ENCODE results near the gene CCDC60. TPM values are rescaled to one million over a fixed set of nuclear protein-coding genes. Genes with fewer than 3 reads are reported as not detected.

CCDC60 gene
- total and polyA plus RNA-seq, 12 donors = not detected

DNA sequence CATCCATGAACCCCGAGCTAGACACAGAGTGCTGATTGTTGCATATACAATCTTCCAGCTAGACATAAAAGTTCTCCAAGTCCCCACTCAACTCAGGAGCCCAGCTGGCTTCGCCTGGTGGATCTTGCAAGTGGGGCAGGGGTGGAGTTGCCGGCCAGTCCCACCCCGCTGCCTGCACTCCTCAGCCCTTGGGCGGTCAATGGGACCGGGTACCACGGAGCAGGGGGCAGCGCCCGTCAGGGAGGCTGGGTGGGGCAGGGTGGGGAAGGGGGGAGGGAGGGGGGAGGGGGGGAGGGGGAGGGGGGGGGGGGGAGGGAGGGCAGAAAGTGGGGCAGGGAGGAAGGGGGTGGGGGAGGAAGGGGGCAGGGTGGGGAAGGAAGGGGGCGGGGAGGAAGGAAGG, 63.0 kb downstream of the CCDC60 start:
- no peak overlapping the region for H3K4me3 ChIP-seq
- WGBS, 4 donors = 87 to 100% (median 91%) methylated on average over 1 to 10 of the region's 10 CpGs
- no peaks in the 10 kb centered on the region for H3K36me3 ChIP-seq (replicated peaks in 1 of 2)
- intact Hi-C loops (cut with DNase I) = no loop called here
- no peak for DNase-seq
- H3K27ac ChIP-seq = no peak overlapping the region
- H3K4me1 ChIP-seq (replicated peaks in 1 of 2) = no peaks in the 10 kb centered on the region
- no peaks in the 10 kb centered on the region for H3K27me3 ChIP-seq
- TF ChIP-seq, protein P1, sequence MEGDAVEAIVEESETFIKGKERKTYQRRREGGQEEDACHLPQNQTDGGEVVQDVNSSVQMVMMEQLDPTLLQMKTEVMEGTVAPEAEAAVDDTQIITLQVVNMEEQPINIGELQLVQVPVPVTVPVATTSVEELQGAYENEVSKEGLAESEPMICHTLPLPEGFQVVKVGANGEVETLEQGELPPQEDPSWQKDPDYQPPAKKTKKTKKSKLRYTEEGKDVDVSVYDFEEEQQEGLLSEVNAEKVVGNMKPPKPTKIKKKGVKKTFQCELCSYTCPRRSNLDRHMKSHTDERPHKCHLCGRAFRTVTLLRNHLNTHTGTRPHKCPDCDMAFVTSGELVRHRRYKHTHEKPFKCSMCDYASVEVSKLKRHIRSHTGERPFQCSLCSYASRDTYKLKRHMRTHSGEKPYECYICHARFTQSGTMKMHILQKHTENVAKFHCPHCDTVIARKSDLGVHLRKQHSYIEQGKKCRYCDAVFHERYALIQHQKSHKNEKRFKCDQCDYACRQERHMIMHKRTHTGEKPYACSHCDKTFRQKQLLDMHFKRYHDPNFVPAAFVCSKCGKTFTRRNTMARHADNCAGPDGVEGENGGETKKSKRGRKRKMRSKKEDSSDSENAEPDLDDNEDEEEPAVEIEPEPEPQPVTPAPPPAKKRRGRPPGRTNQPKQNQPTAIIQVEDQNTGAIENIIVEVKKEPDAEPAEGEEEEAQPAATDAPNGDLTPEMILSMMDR (IDR thresholded peaks at IDR 0.05) = no peak
- no peaks in the 10 kb centered on the region for H3K9me3 ChIP-seq (replicated peaks in 1 of 3)

DNA sequence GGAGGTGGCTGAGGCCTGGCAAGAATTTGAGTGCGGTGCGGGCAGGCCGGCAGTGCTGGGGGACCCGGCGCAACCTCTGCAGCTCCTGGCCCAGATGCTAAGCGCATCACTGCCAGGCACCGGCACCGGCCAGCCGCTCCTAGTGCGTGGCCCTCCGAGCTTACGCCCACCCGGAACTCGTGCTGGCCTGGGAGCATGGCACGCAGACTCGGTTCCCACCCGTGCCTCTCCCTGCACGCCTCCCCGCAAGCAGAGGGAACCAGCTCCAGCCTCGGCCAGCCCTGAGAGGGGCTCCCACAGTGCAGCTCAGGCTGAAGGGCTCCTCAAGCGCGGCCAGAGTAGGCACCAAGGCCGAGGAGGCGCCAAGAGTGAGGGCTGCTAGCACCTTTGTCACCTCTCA, 63.7 kb downstream of the CCDC60 start:
- H3K36me3 ChIP-seq (replicated peaks in 1 of 2) = no peaks in the 10 kb centered on the region
- intact Hi-C loops (cut with DNase I) = no loop called here
- no peak for DNase-seq
- no peaks in the 10 kb centered on the region for H3K4me1 ChIP-seq (replicated peaks in 1 of 2)
- no peak overlapping the region for H3K4me3 ChIP-seq
- no peaks in the 10 kb centered on the region for H3K9me3 ChIP-seq (replicated peaks in 1 of 3)
- no peaks in the 10 kb centered on the region for H3K27me3 ChIP-seq
- TF ChIP-seq POLR2A (IDR thresholded peaks at IDR 0.05) = no peak
- TF ChIP-seq, protein P1 (IDR thresholded peaks at IDR 0.05) = no peak
- 91 to 97% (median 96%) methylated on average over 6 to 24 of the region's 24 CpGs for WGBS, 4 donors
- H3K27ac ChIP-seq = no peak overlapping the region

DNA sequence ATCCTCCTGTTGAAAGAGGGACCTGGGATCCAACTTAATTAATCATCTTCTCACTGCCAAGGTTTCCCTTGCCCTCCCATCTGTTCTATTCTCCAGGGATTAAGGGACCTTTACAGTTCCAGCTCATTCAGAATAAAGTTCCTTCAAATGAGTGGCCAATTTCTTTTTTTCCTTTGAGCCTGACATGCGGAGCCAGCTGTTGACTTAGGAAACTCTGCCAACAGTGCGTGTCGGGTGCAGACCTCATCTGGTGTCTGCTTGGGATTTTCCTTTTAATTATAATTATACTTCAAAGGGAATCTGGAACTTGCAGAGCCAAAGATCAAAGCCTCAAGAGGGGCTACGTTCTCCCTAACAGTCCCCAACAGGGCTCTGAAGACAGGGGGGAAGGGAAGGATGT, 64.8 kb downstream of the CCDC60 start:
- no peak overlapping the region for H3K4me3 ChIP-seq
- no peaks in the 10 kb centered on the region for H3K27me3 ChIP-seq
- intact Hi-C loops (cut with DNase I) = no loop called here
- no peaks in the 10 kb centered on the region for H3K36me3 ChIP-seq (replicated peaks in 1 of 2)
- TF ChIP-seq POLR2A (IDR thresholded peaks at IDR 0.05) = no peak
- TF ChIP-seq, protein P1 (IDR thresholded peaks at IDR 0.05) = no peak
- no peaks in the 10 kb centered on the region for H3K9me3 ChIP-seq (replicated peaks in 1 of 3)
- DNase-seq = no peak
- H3K27ac ChIP-seq = no peak overlapping the region
- 65 to 83% (median 78%) methylated on average over 4 of the region's 4 CpGs for WGBS, 4 donors
- no peaks in the 10 kb centered on the region for H3K4me1 ChIP-seq (replicated peaks in 1 of 2)

DNA sequence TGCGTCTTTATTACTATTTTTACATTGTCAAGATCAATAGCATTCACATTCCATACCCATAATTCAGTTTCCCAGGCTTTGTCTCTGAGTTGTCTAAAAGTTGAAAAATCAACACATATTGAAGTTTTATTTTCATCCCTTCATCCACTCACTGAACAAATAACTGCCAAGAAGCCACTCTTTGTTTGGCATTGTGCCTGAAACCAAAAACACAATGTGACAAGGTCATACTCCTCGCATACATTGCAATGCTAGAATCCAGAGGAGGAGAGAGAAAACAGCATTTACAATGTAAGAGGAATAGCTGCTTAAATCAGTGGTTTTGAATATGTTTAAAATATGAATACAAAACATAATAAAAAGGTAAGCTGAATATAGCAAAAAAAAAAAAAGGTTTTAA, 71.8 kb downstream of the CCDC60 start:
- Histone ChIP-seq H3K9me3 (replicated peaks in 1 of 3) (no peaks in the 10 kb centered on the region), H3K27me3 (no peaks in the 10 kb centered on the region), H3K4me3 (no peak overlapping the region), H3K4me1 (replicated peaks in 1 of 2) (no peaks in the 10 kb centered on the region), H3K36me3 (replicated peaks in 1 of 2) (no peaks in the 10 kb centered on the region), H3K27ac (no peak overlapping the region)
- intact Hi-C loops (cut with DNase I) = no loop called here
- whole genome bisulfite sequencing, 4 donors = 43 to 53% (median 45%) methylated on average over 2 of the region's 2 CpGs
- TF ChIP-seq, protein P1 (IDR thresholded peaks at IDR 0.05) = no peak
- TF ChIP-seq POLR2A (IDR thresholded peaks at IDR 0.05) = no peak
- peak in 1 of 7 donors; percentile 3 for DNase-seq

Measured in adrenal gland (tissue), 12 donors.